Hepatocyte (in vitro differentiated cells): ENCODE measurements around the gene KRT81. TPM values are rescaled to one million over a fixed set of nuclear protein-coding genes. Genes with fewer than 3 reads are reported as not detected.

Experiments used
- DNase-seq: peaks from one replicate; pipeline ENCODE4 v3.0.0-alpha.2; 2016; ENCODE audit warnings: low spot score
- H2AFZ ChIP-seq: fragments of 200-600 bp; sonication (generic); 2 replicates; pipeline ENCODE4 v1.6.0; 2016; ENCODE audit warnings: antibody characterized with exemption, mild to moderate bottlenecking
- H3K27ac ChIP-seq: fragments of 200-600 bp; sonication (generic); 2 replicates; pipeline ENCODE4 v1.5.1; 2016; ENCODE audit warnings: mild to moderate bottlenecking
- H3K27me3 ChIP-seq: fragments of 200-600 bp; sonication (generic); 2 replicates; pipeline ENCODE4 v1.6.1; 2016
- H3K36me3 ChIP-seq: fragments of 200-600 bp; sonication (generic); replicated peaks from 2 replicates; pipeline ENCODE4 v1.5.1; 2016; ENCODE audit warnings: low read depth; ENCODE audit not compliant: insufficient read depth
- H3K4me1 ChIP-seq: fragments of 200-600 bp; sonication (generic); 2 replicates; pipeline ENCODE4 v1.5.1; 2016; ENCODE audit warnings: mild to moderate bottlenecking, moderate library complexity; ENCODE audit not compliant: insufficient read depth
- H3K4me2 ChIP-seq: fragments of 200-600 bp; sonication (generic); 2 replicates; pipeline ENCODE4 v1.6.0; 2016
- H3K4me3 ChIP-seq: fragments of 200-600 bp; sonication (generic); 2 replicates; pipeline ENCODE4 v1.5.1; 2016; ENCODE audit warnings: mild to moderate bottlenecking
- H3K79me2 ChIP-seq: fragments of 200-600 bp; sonication (generic); 2 replicates; pipeline ENCODE4 v1.6.0; 2017; ENCODE audit warnings: mild to moderate bottlenecking
- H3K9me2 ChIP-seq: fragments of 200-600 bp; sonication (generic); replicated peaks from 2 replicates; pipeline ENCODE4 v1.6.0; 2017; ENCODE audit warnings: mild to moderate bottlenecking; ENCODE audit not compliant: insufficient read depth
- H3K9me3 ChIP-seq: fragments of 200-600 bp; sonication (generic); 2 replicates; pipeline ENCODE4 v1.5.1; 2016; ENCODE audit warnings: low read depth, mild to moderate bottlenecking
- H4K20me1 ChIP-seq: fragments of 200-600 bp; sonication (generic); 2 replicates; pipeline ENCODE4 v1.6.0; 2016; ENCODE audit warnings: mild to moderate bottlenecking; ENCODE audit not compliant: insufficient read depth, poor library complexity, severe bottlenecking
- EZH2 ChIP-seq: fragments of 200-600 bp; sonication (generic); IDR thresholded peaks from 2 replicates; pipeline ENCODE4 v1.6.1; 2016; ENCODE audit warnings: antibody characterized with exemption, mild to moderate bottlenecking, borderline replicate concordance
- EZH2phosphoT487 ChIP-seq: fragments of 200-600 bp; sonication (generic); IDR thresholded peaks from one replicate; pipeline ENCODE4 v1.6.1; 2018; ENCODE audit warnings: antibody characterized with exemption, mild to moderate bottlenecking, low read depth, moderate library complexity; ENCODE audit not compliant: unreplicated experiment, severe bottlenecking
- WGBS: methylation state at CpG from one replicate; pipeline ENCODE4 v1.1.6; 2016; ENCODE audit warnings: low lambda C conversion rate; ENCODE audit errors: missing lambda C conversion rate; 5-methylcytosine and 5-hydroxymethylcytosine counted together
- polyA plus RNA-seq: library from polyadenylated mRNA; unstranded; fragments of >200 nt; fragmentation: Nextera tagmentation; extraction: Ambion mirVana; gene quantifications from 2 replicates; pipeline ENCODE4 v1.2.1, GENCODE V29; 2016
- total RNA-seq: library from RNA; depleted of rRNA; stranded (reverse); fragments of >200 nt; gene quantifications from 2 replicates; pipeline ENCODE4 v1.2.3, GENCODE V29; 2014
- TF ChIP-seq, protein P1 (sequence below): fragments of 200-600 bp; sonication (generic); IDR thresholded peaks from 2 replicates; pipeline ENCODE4 v1.5.1; 2016; ENCODE audit warnings: antibody characterized with exemption, mild to moderate bottlenecking; ENCODE audit not compliant: poor library complexity

Gene KRT81
- total and polyA plus RNA-seq, 2 experiments from 2014 or later = not detected

DNA sequence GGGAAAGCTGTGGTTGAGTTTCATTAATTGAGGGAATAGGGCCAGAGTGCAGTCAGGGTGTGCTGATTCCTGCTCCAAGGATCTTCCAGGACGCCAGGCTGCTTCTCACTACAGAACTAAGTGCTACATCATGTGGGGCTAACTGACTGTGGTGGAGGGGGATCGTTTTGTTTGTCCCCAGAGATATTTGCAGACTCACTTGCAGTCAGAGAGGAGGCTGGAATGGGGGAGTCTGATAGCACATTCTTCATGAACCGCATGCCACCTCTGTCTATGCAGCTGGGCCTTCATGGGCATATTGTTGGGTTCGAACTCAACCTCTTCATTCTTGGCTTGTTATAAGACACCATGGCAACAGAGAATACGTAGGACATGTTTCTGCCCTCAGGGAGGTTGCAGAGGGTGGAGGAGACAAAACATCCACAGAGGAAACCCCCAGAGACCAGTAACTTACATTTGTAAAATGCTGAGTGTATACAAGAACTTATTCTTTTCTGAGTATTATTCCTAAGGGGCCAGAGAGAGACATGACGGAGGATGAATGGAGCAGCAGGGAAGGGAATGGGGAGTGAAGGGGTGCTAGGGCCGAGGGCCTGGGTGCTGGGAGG is 45.3 kb downstream of the KRT81 start:
- no peaks in the 10 kb centered on the region for H3K9me2 ChIP-seq
- no peaks in the 10 kb centered on the region for H4K20me1 ChIP-seq
- DNase-seq = no peak
- peaks cover 30% of the 10 kb centered on the region for H3K4me1 ChIP-seq
- no peak overlapping the region for H3K4me2 ChIP-seq
- no peak overlapping the region for H3K27ac ChIP-seq
- no peak overlapping the region for H3K4me3 ChIP-seq
- WGBS = 77% methylated on average over 7 of the region's 7 CpGs
- no peaks in the 10 kb centered on the region for H3K79me2 ChIP-seq
- TF ChIP-seq EZH2phosphoT487 = no peak
- TF ChIP-seq EZH2 = no peak
- TF ChIP-seq, protein P1, sequence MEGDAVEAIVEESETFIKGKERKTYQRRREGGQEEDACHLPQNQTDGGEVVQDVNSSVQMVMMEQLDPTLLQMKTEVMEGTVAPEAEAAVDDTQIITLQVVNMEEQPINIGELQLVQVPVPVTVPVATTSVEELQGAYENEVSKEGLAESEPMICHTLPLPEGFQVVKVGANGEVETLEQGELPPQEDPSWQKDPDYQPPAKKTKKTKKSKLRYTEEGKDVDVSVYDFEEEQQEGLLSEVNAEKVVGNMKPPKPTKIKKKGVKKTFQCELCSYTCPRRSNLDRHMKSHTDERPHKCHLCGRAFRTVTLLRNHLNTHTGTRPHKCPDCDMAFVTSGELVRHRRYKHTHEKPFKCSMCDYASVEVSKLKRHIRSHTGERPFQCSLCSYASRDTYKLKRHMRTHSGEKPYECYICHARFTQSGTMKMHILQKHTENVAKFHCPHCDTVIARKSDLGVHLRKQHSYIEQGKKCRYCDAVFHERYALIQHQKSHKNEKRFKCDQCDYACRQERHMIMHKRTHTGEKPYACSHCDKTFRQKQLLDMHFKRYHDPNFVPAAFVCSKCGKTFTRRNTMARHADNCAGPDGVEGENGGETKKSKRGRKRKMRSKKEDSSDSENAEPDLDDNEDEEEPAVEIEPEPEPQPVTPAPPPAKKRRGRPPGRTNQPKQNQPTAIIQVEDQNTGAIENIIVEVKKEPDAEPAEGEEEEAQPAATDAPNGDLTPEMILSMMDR = no peak
- H3K9me3 ChIP-seq = no peaks in the 10 kb centered on the region
- peaks cover 8% of the 10 kb centered on the region for H3K27me3 ChIP-seq
- no peak overlapping the region for H2AFZ ChIP-seq
- H3K36me3 ChIP-seq = no peaks in the 10 kb centered on the region

DNA sequence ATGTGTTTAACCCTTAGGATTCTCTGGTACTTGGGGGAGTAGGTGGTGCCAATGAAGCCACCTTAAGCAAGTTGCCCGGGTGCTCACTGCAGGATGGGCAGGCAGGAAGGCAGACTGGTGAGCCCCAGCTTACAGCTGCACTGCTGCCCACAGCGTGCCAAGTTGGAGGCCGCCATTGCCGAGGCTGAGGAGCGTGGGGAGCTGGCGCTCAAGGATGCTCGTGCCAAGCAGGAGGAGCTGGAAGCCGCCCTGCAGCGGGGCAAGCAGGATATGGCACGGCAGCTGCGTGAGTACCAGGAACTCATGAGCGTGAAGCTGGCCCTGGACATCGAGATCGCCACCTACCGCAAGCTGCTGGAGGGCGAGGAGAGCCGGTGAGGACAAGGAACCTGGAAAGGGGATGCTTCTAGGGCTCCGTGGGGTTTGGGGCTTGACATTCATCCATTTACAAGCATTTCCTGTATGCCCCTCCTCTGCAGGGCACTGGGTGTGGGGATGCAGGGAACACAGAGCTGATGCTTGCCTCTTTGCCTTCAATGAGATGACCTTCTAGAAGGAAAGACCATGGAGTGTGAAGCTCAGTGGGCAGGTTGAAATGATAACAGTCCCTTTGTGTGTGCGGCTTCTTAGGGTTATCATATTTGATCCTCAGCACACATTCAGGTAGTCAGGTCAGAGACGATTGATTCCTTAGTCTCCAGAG is 45.9 kb downstream of the KRT81 start:
- no peaks in the 10 kb centered on the region for H3K36me3 ChIP-seq
- H3K4me2 ChIP-seq = no peak overlapping the region
- peaks cover 30% of the 10 kb centered on the region for H3K4me1 ChIP-seq
- H3K27ac ChIP-seq = no peak overlapping the region
- H3K4me3 ChIP-seq = no peak overlapping the region
- no peaks in the 10 kb centered on the region for H4K20me1 ChIP-seq
- H3K9me2 ChIP-seq = no peaks in the 10 kb centered on the region
- H3K27me3 ChIP-seq = peaks cover 4% of the 10 kb centered on the region
- H3K9me3 ChIP-seq = no peaks in the 10 kb centered on the region
- 91% methylated on average over 20 of the region's 20 CpGs for WGBS
- H2AFZ ChIP-seq = no peak overlapping the region
- TF ChIP-seq EZH2 (no peak), EZH2phosphoT487 (no peak)
- TF ChIP-seq, protein P1 = no peak
- H3K79me2 ChIP-seq = no peaks in the 10 kb centered on the region
- DNase-seq = no peak

DNA sequence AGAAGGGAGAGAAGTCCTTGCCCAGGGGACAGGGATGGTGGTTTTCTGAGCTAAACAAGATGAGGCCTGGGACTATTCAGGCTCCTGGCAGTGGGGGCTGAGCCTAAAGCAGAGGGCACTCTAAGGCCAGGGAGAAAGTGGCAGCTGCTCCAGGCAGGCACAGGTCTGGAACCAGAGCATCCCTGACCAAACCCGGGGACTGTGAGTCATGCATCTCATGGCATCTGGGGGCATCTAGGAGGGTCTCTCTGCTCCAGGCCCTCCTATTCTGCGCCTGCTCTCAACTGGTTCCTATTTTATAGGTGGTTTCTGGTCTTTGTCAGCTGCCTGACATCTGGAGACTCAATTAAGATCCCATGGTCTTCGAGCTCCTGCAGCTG is 46.7 kb downstream of the KRT81 start:
- peak overlapping the region; percentile 62 for H3K27ac ChIP-seq
- H3K27me3 ChIP-seq = no peaks in the 10 kb centered on the region
- DNase-seq = no peak
- H3K79me2 ChIP-seq = no peaks in the 10 kb centered on the region
- H3K4me3 ChIP-seq = no peak overlapping the region
- H3K4me2 ChIP-seq = no peak overlapping the region
- WGBS = 51% methylated on average over 3 of the region's 3 CpGs
- no peaks in the 10 kb centered on the region for H3K9me2 ChIP-seq
- peaks cover 33% of the 10 kb centered on the region for H3K4me1 ChIP-seq
- H3K36me3 ChIP-seq = no peaks in the 10 kb centered on the region
- H4K20me1 ChIP-seq = no peaks in the 10 kb centered on the region
- no peak overlapping the region for H2AFZ ChIP-seq
- TF ChIP-seq, protein P1 = no peak
- no peak for TF ChIP-seq EZH2phosphoT487
- no peak for TF ChIP-seq EZH2
- H3K9me3 ChIP-seq = no peaks in the 10 kb centered on the region
